ENCODE measurements around the gene LYRM4.
A peak's percentile ranks its signal among the peaks of the same experiment; 100 is the strongest.

The LYRM4 gene

GRCh38 chr6:5098501-5099270, 162.1 kb downstream of the LYRM4 start:
- no peak for DNase-seq (ENCODE audit: low read depth)

- no peak for DNase-seq (ENCODE audit: low read depth)
These were observed 164.3 kb downstream of the LYRM4 start for GRCh38 chr6:5096482-5096881.

- peak; percentile 46 for DNase-seq (ENCODE audit: low read depth)
These were observed 165.5 kb downstream of the LYRM4 start for GRCh38 chr6:5095236-5095635.

GRCh38 chr6:5094327-5094726, 166.4 kb downstream of the LYRM4 start:
- DNase-seq (ENCODE audit: low read depth): peak; percentile 95

GRCh38 chr6:5093231-5094015, 167.3 kb downstream of the LYRM4 start:
- DNase-seq (ENCODE audit: low read depth): no peak

GRCh38 chr6:5091210-5092069, 169.3 kb downstream of the LYRM4 start:
- DNase-seq (ENCODE audit: low read depth): no peak

GRCh38 chr6:5090603-5091002, 170.1 kb downstream of the LYRM4 start:
- no peak for DNase-seq (ENCODE audit: low read depth)

- no peak for DNase-seq (ENCODE audit: low read depth)
These were observed 171.0 kb downstream of the LYRM4 start for GRCh38 chr6:5089481-5090438.

- no peak for DNase-seq (ENCODE audit: low read depth)
These were observed 172.0 kb downstream of the LYRM4 start for GRCh38 chr6:5088780-5089179.

- DNase-seq (ENCODE audit: low read depth): no peak
These were observed 173.4 kb downstream of the LYRM4 start for GRCh38 chr6:5087389-5087788.

- no peak for DNase-seq (ENCODE audit: low read depth)
These were observed 174.4 kb downstream of the LYRM4 start for GRCh38 chr6:5086294-5086890.

- DNase-seq (ENCODE audit: low read depth): peak; percentile 20
These were observed 175.0 kb downstream of the LYRM4 start for GRCh38 chr6:5085648-5086293.

- DNase-seq (ENCODE audit: low read depth): peak; percentile 66
These were observed 175.7 kb downstream of the LYRM4 start, which contains the start of gene PPP1R3G for GRCh38 chr6:5084781-5085647. Gene PPP1R3G (plus strand): TSS chr6:5085341. CDS start chr6:5085486, 145 bp downstream.

GRCh38 chr6:5084360-5084780, 176.4 kb downstream of the LYRM4 start:
- DNase-seq (ENCODE audit: low read depth): no peak

GRCh38 chr6:5083813-5084359, 176.9 kb downstream of the LYRM4 start:
- DNase-seq (ENCODE audit: low read depth): no peak

- DNase-seq (ENCODE audit: low read depth): no peak
These were observed 177.5 kb downstream of the LYRM4 start for GRCh38 chr6:5083307-5083583.

GRCh38 chr6:5082487-5083306, 178.1 kb downstream of the LYRM4 start:
- DNase-seq (ENCODE audit: low read depth): peak; percentile 37

GRCh38 chr6:5081955-5082354, 178.8 kb downstream of the LYRM4 start:
- no peak for DNase-seq (ENCODE audit: low read depth)

Data from amniotic epithelial cell (primary cell).